Measurements from ENCODE around the gene COL9A2. TPM values are rescaled to one million over a fixed set of nuclear protein-coding genes. Genes with fewer than 3 reads are reported as not detected.

Gene COL9A2
- total RNA-seq (2022; extraction: Qiagen RNA extraction; ENCODE audit: low read depth), result 0.23 to 0.28 TPM (median 0.25 TPM) in 5 replicates

GRCh38 chr1:40316595-40317393 lies at the start of gene COL9A2:
Gene COL9A2 (minus strand): TSS chr1:40317286. CDS start chr1:40317197, 89 bp downstream.

GRCh38 chr1:40257688-40258444 lies 59.2 kb downstream of the COL9A2 start, which contains the start of gene ZMPSTE24:
Gene ZMPSTE24 (plus strand): TSS chr1:40258236. CDS start chr1:40258272, 36 bp downstream.

Other genes starting within 250 kb of the COL9A2 start
- gene PPT1, start 220.0 kb downstream of the COL9A2 start, total RNA-seq (2022; extraction: Qiagen RNA extraction; ENCODE audit: low read depth), result 61.6 to 76.6 TPM (median 66.8 TPM) in 5 replicates
- gene RLF, start 155.9 kb downstream of the COL9A2 start, total RNA-seq (2022; extraction: Qiagen RNA extraction; ENCODE audit: low read depth), result 3.2 to 6.3 TPM (median 5.7 TPM) in 5 replicates
- not detected in 5 replicates for gene TMCO2, start 69.3 kb downstream of the COL9A2 start, total RNA-seq (2022; extraction: Qiagen RNA extraction; ENCODE audit: low read depth)
- gene ZMPSTE24, start 59.0 kb downstream of the COL9A2 start, total RNA-seq (2022; extraction: Qiagen RNA extraction; ENCODE audit: low read depth), result 15.1 to 42.9 TPM (median 41.1 TPM) in 5 replicates
- gene SMAP2, start 56.4 kb upstream of the COL9A2 start, total RNA-seq (2022; extraction: Qiagen RNA extraction; ENCODE audit: low read depth), result 9.7 to 11.2 TPM (median 10.0 TPM) in 5 replicates
- 0.76 to 2.6 TPM (median 1.9 TPM) in 5 replicates for gene ZFP69B, start 133.2 kb upstream of the COL9A2 start, total RNA-seq (2022; extraction: Qiagen RNA extraction; ENCODE audit: low read depth)
- gene ZFP69, start 160.0 kb upstream of the COL9A2 start, total RNA-seq (2022; extraction: Qiagen RNA extraction; ENCODE audit: low read depth), result not detected in 5 replicates
- gene EXO5, start 191.5 kb upstream of the COL9A2 start, total RNA-seq (2022; extraction: Qiagen RNA extraction; ENCODE audit: low read depth), result 3.5 to 4.9 TPM (median 3.8 TPM) in 5 replicates
- 1.6 to 2.5 TPM (median 2.1 TPM) in 5 replicates for gene ZNF684, start 214.4 kb upstream of the COL9A2 start, total RNA-seq (2022; extraction: Qiagen RNA extraction; ENCODE audit: low read depth)